SU-DHL-6 (cell line): ENCODE data around the gene DCAF10.

Source experiments
- CTCF ChIP-seq: fragments of 200-600 bp; sonication (generic); IDR thresholded peaks from one replicate; pipeline ENCODE4 v1.5.1; 2017; ENCODE audit warnings: antibody characterized with exemption, mild to moderate bottlenecking, low read length, moderate library complexity; ENCODE audit not compliant: insufficient read depth, poor library complexity, severe bottlenecking
- EZH2phosphoT487 ChIP-seq: fragments of 200-600 bp; sonication (generic), shearing (Covaris generic); conservative IDR thresholded peaks from 2 replicates; pipeline ENCODE4 v1.6.1; 2018; ENCODE audit warnings: mild to moderate bottlenecking, antibody characterized with exemption, low read length, moderate library complexity, mixed read lengths

GRCh38 chr9:37899041-37899440 lies 98.4 kb downstream of the DCAF10 start:
- TF ChIP-seq CTCF (no peak), EZH2phosphoT487 (no peak)
